Endothelial cell of umbilical vein (primary cell): Measurements from ENCODE around the gene PDE1C. TPM values are rescaled to one million over a fixed set of nuclear protein-coding genes. Genes with fewer than 3 reads are reported as not detected.

Experiments used
- BruUV-seq: library from RNA; stranded (reverse); fragments of 400-500 nt; replicated peaks from 2 replicates; lab custom pipeline; 2021; lab: Mats Ljungman, UMichigan
- CTCF ChIA-PET: fragments of 300-600, 350-600 bp; sonication (Branson Sonifier 250); formaldehyde crosslinking; loops from one replicate; lab custom pipeline; 2021; ENCODE audit warnings: antibody characterized with exemption, inconsistent platforms; lab: Charles Lee
- POLR2A ChIA-PET: fragments of 300-600, 350-600 bp; sonication (Branson Sonifier 250); formaldehyde crosslinking; loops from one replicate; lab custom pipeline; 2021; ENCODE audit warnings: antibody characterized with exemption, inconsistent platforms; lab: Charles Lee
- DNase-seq: peaks from one replicate; pipeline ENCODE4 v3.0.0-alpha.2; 2011; ENCODE audit warnings: low read depth, low spot score
- FAIRE-seq: peaks from 2 replicates; lab custom pipeline; 2011; peaks lifted over from hg19 to GRCh38; lab: Jason Lieb, UNC
- H2AFZ ChIP-seq: 2 replicates; pipeline ENCODE4 v1.6.0; 2012; ENCODE audit warnings: low read depth, low read length, control low read depth, inconsistent platforms
- H3K27ac ChIP-seq: 2 replicates; pipeline ENCODE4 v1.5.1; 2011; ENCODE audit warnings: low read depth, mild to moderate bottlenecking, control low read depth, low read length, moderate library complexity; ENCODE audit not compliant: insufficient read depth
- H3K27me3 ChIP-seq, 2 experiments: 2 replicates each; pipeline versions ENCODE4 v1.6.0 to v1.6.1; 2011; ENCODE audit warnings: low read length in 2 of 2, mixed read lengths in 1 of 2; ENCODE audit not compliant: control insufficient read depth in 2 of 2, insufficient read depth in 2 of 2
- H3K36me3 ChIP-seq, 2 experiments: 2 replicates in 1 of 2; 3 replicates in 1 of 2; pipeline ENCODE4 v1.5.1; 2011; ENCODE audit warnings: low read length in 2 of 2, mild to moderate bottlenecking in 1 of 2, moderate library complexity in 1 of 2; ENCODE audit not compliant: control insufficient read depth in 2 of 2, insufficient read depth in 2 of 2; ENCODE audit errors: extremely low read depth in 1 of 2
- H3K4me1 ChIP-seq: 3 replicates; pipeline ENCODE4 v1.5.1; 2011; ENCODE audit warnings: mild to moderate bottlenecking, low read length; ENCODE audit not compliant: control insufficient read depth, insufficient read depth; ENCODE audit errors: extremely low read depth
- H3K4me2 ChIP-seq: 2 replicates; pipeline ENCODE4 v1.6.1; 2011; ENCODE audit warnings: low read length, control low read depth, mixed read lengths; ENCODE audit not compliant: insufficient read depth
- H3K4me3 ChIP-seq, 3 experiments: fragments of 200-600 bp in 1 of 3; sonication (generic), shearing (Covaris generic) in 1 of 3; replicated peaks in 1 of 3; 2 replicates each; pipeline ENCODE4 v1.5.1; 2011 to 2016; ENCODE audit warnings: control low read depth in 3 of 3, low read length in 3 of 3, mild to moderate bottlenecking in 2 of 3, inconsistent platforms in 1 of 3, low read depth in 1 of 3, moderate library complexity in 1 of 3; ENCODE audit not compliant: insufficient read depth in 1 of 3
- H3K79me2 ChIP-seq: 2 replicates; pipeline ENCODE4 v1.6.0; 2012; ENCODE audit warnings: low read length, inconsistent platforms; ENCODE audit not compliant: control insufficient read depth, insufficient read depth
- H3K9ac ChIP-seq: replicated peaks from 2 replicates; pipeline ENCODE3; 2011; ENCODE audit warnings: low read length, control low read depth; ENCODE audit not compliant: insufficient read depth; ENCODE audit errors: extremely low read depth
- H3K9me1 ChIP-seq: replicated peaks from 3 replicates; pipeline ENCODE4 v1.6.0; 2011; ENCODE audit warnings: mild to moderate bottlenecking, low read length; ENCODE audit not compliant: control insufficient read depth, insufficient read depth; ENCODE audit errors: extremely low read depth
- H3K9me3 ChIP-seq: replicated peaks from 2 replicates; pipeline ENCODE4 v1.5.1; 2012; ENCODE audit warnings: low read length, inconsistent platforms; ENCODE audit not compliant: control insufficient read depth, insufficient read depth
- H4K20me1 ChIP-seq: replicated peaks from 2 replicates; pipeline ENCODE3; 2011; ENCODE audit warnings: mild to moderate bottlenecking, low read length; ENCODE audit not compliant: control insufficient read depth, insufficient read depth; ENCODE audit errors: extremely low read depth
- EZH2 ChIP-seq: IDR thresholded peaks from 2 replicates; pipeline ENCODE4 v1.6.1; 2012; ENCODE audit warnings: borderline replicate concordance, low read depth, mild to moderate bottlenecking, moderate library complexity, low read length, inconsistent platforms; ENCODE audit not compliant: severe bottlenecking
- FOS ChIP-seq: IDR thresholded peaks from 2 replicates; pipeline ENCODE4 v1.6.1; 2011; ENCODE audit warnings: mild to moderate bottlenecking, low read length, moderate library complexity, borderline replicate concordance; ENCODE audit not compliant: insufficient read depth
- GATA2 ChIP-seq: IDR thresholded peaks from 2 replicates; pipeline ENCODE4 v1.7.0; 2011; ENCODE audit warnings: low read depth, mild to moderate bottlenecking, moderate library complexity, mixed read lengths, low read length; ENCODE audit not compliant: insufficient read length, insufficient read depth
- JUN ChIP-seq: IDR thresholded peaks from 2 replicates; pipeline ENCODE4 v1.6.1; 2011; ENCODE audit warnings: borderline replicate concordance, low read depth; ENCODE audit not compliant: insufficient read length, insufficient read depth
- MYC ChIP-seq: IDR thresholded peaks from one replicate; pipeline ENCODE4 v1.6.1; 2011; ENCODE audit warnings: mild to moderate bottlenecking, low read depth, low read length
- POLR2A ChIP-seq: IDR thresholded peaks from 2 replicates; pipeline ENCODE4 v1.6.1; 2012; ENCODE audit warnings: low read depth, mild to moderate bottlenecking, control low read depth, low read length
- POLR2AphosphoS5 ChIP-seq: IDR thresholded peaks from 2 replicates; pipeline ENCODE4 v1.6.1; 2012; ENCODE audit warnings: low read depth, mild to moderate bottlenecking, control low read depth, low read length, moderate library complexity; ENCODE audit not compliant: insufficient read depth
- dilution Hi-C: fragments of 300-500 bp; cut with MboI; formaldehyde crosslinking; loops from one replicate; pipeline ENCODE4 v1.15.0; 2019; ENCODE audit warnings: low sequenced_read_pairs; ENCODE audit not compliant: extremely low pct_ligation_motif_present
- intact Hi-C: fragments of 100-400 bp; cut with micrococcal nuclease; formaldehyde crosslinking; loops from one replicate; pipeline ENCODE4 v1.10.0; 2022
- polyA plus RNA-seq, 4 experiments: library from polyadenylated mRNA; depleted of rRNA in 3 of 4; stranded (reverse) in 3 of 4; unstranded in 1 of 4; fragments of >200 nt; gene quantifications; 2 replicates each; pipeline versions ENCODE4 v1.2.1 to v1.2.3, GENCODE V29; 2011 to 2012; ENCODE audit warnings: missing spikeins in 1 of 4
- total RNA-seq: library from RNA; stranded (reverse); gene quantifications from 2 replicates; pipeline ENCODE4 v1.2.3, GENCODE V29; 2021
- TF ChIP-seq, protein P1 (sequence below), 2 donors: IDR thresholded peaks; 1 replicate in 1 of 2; 2 replicates in 1 of 2; pipeline ENCODE4 v1.5.1; 2011; ENCODE audit warnings: low read length in 2 of 2, mild to moderate bottlenecking in 2 of 2, moderate library complexity in 2 of 2, control low read depth in 1 of 2, inconsistent platforms in 1 of 2, low read depth in 1 of 2; ENCODE audit not compliant: insufficient read depth in 1 of 2; ENCODE audit errors: extremely low read depth in 1 of 2
- TF ChIP-seq, protein P2 (sequence below): IDR thresholded peaks from 2 replicates; pipeline ENCODE4 v1.6.1; 2011; ENCODE audit not compliant: insufficient read depth, insufficient read length

PDE1C gene
- total and polyA plus RNA-seq, 2 donors (not counting 3 experiments of a cell fraction or from before 2014, with no cell fraction given) = 0.90 to 3.1 TPM

DNA sequence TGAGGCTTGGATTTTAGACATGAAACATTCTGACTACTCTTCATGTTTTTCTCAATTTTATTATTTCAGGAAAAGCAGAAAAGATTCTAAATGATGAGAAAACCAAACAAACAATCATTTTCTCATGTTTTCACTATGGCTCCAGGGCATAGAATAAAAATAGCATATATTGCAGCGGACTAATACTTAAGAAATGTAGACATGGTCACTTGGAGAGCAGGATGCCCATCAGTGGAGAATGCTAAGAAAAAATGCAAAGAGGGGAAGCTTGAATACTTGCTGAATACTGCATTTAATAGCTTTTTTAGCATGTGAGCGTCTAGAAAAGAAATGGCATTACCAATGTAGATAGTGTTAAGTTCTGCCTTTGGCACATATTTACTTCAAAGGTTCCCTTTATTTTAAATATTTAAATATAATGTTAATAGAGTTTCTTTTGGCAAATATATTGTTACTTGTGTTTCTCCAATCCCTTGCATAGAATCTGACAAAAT lies 275.3 kb downstream of the PDE1C start:
- Histone ChIP-seq H3K9ac (no peak overlapping the region), H3K27me3 (no peaks in the 10 kb centered on the region), H3K4me1 (no peaks in the 10 kb centered on the region), H4K20me1 (no peaks in the 10 kb centered on the region), H3K9me3 (no peaks in the 10 kb centered on the region), H3K4me3 (no peak overlapping the region), H2AFZ (no peak overlapping the region), H3K9me1 (no peaks in the 10 kb centered on the region), H3K4me2 (no peak overlapping the region), H3K27ac (no peak overlapping the region), H3K36me3 (no peaks in the 10 kb centered on the region), H3K79me2 (no peaks in the 10 kb centered on the region)
- no peak for TF ChIP-seq POLR2AphosphoS5
- dilution Hi-C loops (no loop called here), intact Hi-C loops (no loop called here)
- BruUV-seq = no TSS peak
- FAIRE-seq = no peak
- DNase-seq = no peak
- ChIA-PET CTCF (no interaction called here), POLR2A (no interaction called here)

DNA sequence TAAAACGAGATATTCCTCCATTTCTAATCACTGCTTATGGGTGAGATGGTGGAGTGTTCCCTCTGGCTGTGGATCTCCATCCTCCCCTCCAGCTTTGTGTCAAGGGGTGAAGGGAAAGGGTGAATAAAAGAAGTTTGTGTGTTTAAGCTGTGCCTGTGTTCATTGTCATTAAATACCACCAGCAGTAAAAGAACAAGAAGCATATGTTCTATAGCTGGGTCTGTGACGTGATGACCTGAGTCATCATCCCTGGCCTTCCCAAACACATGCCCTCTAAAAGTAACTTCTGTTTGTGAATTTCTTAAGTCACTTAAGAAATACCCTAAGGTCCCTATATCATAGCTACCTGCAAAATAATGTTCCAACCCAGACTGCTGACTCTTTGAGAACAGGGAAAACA lies 278.3 kb downstream of the PDE1C start:
- Histone ChIP-seq H3K4me3 (no peak overlapping the region), H3K79me2 (no peaks in the 10 kb centered on the region), H3K9me3 (no peaks in the 10 kb centered on the region), H2AFZ (no peak overlapping the region), H4K20me1 (no peaks in the 10 kb centered on the region), H3K27me3 (no peaks in the 10 kb centered on the region), H3K4me2 (no peak overlapping the region), H3K9me1 (no peaks in the 10 kb centered on the region), H3K27ac (no peak overlapping the region), H3K9ac (no peak overlapping the region), H3K36me3 (no peaks in the 10 kb centered on the region), H3K4me1 (no peaks in the 10 kb centered on the region)
- no peak for FAIRE-seq
- BruUV-seq = no TSS peak
- dilution Hi-C loops (no loop called here), intact Hi-C loops (no loop called here)
- no peak for TF ChIP-seq POLR2AphosphoS5
- TF ChIP-seq, protein P1, sequence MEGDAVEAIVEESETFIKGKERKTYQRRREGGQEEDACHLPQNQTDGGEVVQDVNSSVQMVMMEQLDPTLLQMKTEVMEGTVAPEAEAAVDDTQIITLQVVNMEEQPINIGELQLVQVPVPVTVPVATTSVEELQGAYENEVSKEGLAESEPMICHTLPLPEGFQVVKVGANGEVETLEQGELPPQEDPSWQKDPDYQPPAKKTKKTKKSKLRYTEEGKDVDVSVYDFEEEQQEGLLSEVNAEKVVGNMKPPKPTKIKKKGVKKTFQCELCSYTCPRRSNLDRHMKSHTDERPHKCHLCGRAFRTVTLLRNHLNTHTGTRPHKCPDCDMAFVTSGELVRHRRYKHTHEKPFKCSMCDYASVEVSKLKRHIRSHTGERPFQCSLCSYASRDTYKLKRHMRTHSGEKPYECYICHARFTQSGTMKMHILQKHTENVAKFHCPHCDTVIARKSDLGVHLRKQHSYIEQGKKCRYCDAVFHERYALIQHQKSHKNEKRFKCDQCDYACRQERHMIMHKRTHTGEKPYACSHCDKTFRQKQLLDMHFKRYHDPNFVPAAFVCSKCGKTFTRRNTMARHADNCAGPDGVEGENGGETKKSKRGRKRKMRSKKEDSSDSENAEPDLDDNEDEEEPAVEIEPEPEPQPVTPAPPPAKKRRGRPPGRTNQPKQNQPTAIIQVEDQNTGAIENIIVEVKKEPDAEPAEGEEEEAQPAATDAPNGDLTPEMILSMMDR (IDR thresholded peaks at IDR 0.05; ENCODE audit: extremely low read depth in 1 of 2, insufficient read depth in 1 of 2, low read depth in 1 of 2, low read length in 2 of 2) = no peak
- no peak for TF ChIP-seq POLR2A
- no peak for TF ChIP-seq MYC
- no peak for TF ChIP-seq EZH2
- TF ChIP-seq FOS = no peak
- TF ChIP-seq GATA2 = no peak
- TF ChIP-seq, protein P2, sequence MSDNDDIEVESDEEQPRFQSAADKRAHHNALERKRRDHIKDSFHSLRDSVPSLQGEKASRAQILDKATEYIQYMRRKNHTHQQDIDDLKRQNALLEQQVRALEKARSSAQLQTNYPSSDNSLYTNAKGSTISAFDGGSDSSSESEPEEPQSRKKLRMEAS = no peak
- TF ChIP-seq JUN = no peak
- DNase-seq = no peak
- CTCF ChIA-PET = interaction anchor here (0.7 to 1.6 kb wide), 5 partner anchors 10 to 373 kb away, joined by 3 to 6 read pairs (median 4); no protein-coding TSS in a partner anchor
- POLR2A ChIA-PET = no interaction called here
